HG03354 (cell line): ENCODE data around the gene EDAR.

ENCODE experiments used
- ATAC-seq: cut with Tn5 transposase; IDR thresholded peaks from one replicate; pipeline ENCODE4 v1.9.1; 2021; ENCODE audit warnings: mild to moderate bottlenecking; ENCODE audit not compliant: unreplicated experiment, poor library complexity, severe bottlenecking

EDAR gene

DNA sequence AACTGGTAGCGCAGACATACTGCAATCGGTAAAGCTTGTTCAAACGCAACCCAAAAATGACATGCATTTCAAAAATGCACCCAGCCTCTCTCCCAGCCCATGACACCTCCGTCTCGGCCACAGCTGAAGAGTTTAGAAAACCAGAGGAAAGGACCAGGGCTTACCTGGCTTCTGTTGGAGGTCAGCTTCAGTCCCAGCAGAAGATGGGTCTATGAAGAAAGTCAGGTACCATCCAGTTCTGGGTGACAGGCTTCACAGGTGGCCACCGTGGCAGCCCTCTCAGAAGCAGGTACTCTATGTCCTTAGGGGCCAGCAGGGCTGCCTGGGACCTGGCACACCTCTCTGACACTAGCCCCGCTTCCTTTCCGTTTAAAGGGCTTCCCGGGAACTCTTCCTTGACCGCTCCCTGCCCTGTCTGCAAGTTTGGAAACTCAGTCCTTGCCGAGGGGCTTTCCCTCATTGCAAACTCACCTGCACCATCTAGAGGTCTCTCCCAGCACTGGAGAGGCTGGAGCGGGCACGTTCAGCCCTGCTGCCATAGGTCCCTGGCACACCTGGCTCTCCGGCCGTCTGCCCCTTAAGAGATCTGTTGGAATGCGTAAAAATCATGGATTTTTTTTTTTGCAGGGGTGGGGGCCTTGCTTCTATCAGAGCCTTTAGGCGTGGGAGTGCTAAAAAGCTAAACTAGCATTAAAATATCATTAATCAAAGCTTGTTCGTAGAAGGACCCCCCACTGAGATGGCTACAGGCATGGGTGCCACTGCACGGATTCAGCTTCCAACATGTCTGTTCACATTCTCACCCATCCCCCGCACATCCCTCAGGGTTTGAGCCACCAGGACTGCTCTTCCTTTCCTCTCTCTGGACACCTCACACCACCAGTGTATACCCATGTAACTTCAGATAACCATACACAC is at the start of gene EDAR:
TSS of gene EDAR (minus strand) at position 425 of the 918 bp plus-strand sequence. CDS start 58,206 bp downstream, outside the sequence.
- ATAC-seq: no peak

DNA sequence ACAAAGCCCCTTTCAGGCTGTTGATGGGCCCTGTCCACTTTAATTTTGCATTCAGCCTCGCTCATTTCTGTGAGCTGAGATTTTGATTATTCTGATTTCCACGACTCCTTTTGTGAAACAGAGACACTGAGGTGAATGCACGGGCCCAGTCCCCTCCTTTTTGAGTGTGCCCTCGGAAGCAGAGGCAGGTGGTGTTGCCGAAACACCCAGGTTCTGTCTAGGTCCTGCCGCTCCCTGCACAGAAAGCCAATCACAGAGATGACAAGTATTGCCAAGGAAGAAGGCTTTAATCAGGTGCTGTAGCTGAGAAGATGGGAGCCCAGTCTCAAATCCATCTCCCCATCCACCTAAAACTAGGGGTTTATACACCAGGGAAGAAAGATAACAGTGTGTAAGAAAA is 44.2 kb upstream of the EDAR start:
- ATAC-seq: no peak

DNA sequence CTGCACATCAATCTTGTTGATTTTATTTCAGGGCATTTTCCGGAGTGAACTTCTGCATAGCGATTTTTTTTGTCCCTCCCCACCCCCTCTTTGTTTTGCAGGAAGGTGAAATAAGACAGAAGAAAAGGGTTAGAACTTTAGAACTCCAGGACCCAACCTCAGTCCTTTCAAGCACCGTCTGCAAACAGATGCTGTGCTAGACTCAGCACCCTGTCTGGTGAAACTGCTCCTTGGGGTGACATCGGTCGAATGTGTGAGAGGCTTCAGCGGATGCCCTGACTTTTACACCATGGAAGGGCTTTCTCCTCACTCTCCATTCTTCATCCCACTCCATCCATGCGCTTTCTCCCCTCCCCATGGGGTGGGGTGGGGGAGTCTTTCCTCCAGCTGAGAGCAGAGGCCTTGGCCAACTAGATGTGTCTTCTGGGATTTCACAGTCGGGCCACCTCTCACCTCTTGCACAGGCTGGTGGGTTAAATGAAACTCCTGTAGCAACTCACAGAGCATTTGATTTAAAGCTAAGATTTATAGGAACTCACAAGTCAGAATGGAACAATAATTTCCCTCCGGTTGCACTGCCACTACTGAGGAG is 43.3 kb upstream of the EDAR start:
- ATAC-seq: no peak

DNA sequence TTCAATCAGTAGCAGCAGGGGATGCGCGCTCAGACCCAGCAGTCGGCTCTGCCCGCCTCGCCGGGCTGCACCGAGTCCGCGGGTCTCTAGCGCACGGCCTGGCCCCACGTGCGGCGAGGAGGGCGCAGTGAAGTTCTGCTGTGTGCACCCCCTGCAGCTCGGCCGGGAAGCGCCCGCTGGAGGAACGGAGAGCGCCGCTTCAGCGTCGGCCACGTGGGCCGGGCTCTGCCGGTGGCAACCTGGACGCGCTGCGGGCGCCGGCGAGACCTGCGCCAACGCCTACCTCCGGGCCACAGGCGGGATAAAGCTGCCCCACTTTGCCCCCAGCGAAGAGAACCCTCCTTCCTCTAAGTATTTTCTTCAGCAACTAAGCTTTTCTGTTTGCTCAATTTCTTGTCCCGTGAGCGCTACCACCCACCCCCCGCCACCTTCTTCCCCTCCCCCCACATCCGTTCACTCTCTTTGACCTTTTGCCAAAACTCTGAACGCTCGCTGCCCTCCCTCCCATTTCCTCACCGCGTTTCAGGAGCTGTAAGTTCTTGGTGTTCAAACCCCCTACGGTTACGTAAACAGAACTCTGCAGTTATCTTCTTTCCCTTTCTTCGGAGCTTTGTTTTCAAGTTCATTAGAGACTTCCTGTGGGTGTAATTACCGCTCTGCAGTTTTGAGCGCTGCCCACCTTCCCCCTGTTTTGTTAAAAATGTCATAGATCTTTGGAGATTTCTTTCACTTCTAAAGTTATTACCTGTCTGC is 42.6 kb upstream of the EDAR start:
- peak; percentile 66 for ATAC-seq

DNA sequence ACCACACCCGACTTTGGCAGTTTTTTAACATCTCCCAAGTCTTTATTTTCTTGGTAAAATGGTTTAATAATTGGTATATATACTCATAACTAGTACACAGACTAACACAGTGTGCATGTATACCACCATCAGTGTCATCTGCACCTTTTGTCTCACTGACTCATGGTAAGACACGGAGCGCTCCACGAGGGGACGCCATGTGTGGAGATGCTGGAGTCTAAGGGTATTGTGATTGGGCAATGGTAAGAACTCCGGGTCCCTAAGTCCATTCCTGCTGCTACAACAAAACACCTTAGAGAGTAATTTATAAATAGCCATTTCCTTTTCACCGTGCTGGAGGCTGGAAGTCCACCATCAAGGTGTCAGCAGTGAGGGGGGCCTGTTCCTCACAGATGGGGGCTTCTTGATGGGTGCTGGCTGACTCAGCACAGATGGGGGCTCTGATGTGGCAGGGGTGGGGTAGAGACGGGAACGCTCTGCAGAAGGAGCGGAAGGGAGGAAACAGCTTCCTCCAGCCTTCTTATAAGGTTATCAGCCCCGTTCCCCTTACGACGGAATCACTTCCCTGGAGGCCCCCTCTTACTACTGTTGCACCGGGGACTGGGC is 42.0 kb upstream of the EDAR start:
- ATAC-seq: no peak

DNA sequence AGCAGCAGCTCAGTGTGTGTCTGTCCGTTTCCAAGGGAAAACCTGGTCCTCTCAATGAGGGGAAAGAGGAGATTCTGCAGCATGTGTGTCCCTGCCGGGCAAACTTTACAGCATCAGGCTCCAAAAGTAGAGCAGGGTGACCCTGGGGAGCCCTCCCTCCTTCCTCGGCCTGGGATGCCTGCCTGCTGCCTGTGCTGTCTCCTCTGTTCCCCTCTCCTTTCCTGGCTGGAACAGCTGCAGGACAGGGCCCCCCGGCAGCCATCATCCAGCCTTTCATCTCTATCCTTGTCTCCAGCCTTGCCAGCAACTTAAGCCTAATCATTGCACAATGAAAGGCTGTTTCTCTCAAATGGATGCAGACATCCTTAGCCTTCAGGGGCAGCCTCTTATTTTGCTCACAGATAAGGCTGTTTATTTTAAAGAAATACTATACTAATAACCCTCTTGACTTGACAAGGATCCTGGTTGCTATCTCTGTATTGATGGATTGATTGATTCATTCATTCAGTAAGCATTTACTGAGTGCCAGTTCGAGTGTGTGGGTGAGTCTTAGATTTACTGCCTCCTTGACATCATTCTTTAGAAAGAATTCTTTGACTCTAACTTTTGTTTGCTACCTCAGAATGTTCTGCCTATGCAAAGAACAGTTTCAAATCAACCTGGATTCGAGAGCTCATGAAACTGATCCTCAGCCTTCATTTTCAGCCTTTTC is 40.6 kb upstream of the EDAR start:
- no peak for ATAC-seq

DNA sequence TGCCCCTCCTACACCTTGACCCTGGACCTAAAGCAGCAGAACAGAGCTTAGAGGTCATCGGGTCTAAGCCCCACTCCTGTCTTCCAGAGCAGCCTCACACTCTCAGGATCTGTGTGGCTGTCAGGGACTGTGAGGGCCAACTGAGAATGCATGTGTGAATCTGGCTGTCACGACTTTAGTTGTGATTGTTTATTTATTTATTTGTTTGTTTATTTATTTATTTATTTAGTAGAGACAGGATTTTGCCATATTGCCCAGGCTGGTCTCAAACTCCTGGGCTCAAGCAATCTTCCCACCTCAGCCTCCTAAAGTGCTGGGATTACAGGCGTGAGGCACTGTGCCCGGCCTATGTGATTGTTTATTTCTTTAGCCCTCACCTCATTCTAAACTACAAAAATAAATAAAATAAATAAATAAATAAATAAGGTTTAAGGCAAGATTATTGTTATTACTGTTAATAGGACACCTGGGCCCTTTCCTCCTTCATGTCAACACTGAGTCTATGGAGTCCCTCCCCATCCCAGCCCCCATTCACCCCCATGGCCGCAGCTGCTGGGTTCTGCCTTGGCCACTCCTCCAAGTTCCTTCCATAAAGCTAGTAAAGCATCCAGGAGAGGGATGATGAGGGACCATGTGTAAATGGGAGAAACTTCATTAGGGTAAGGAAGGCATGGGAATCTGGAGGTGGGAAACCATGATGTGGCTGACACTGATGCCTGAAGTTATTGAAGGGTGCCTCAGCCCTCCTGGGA is 39.9 kb upstream of the EDAR start:
- ATAC-seq: no peak

DNA sequence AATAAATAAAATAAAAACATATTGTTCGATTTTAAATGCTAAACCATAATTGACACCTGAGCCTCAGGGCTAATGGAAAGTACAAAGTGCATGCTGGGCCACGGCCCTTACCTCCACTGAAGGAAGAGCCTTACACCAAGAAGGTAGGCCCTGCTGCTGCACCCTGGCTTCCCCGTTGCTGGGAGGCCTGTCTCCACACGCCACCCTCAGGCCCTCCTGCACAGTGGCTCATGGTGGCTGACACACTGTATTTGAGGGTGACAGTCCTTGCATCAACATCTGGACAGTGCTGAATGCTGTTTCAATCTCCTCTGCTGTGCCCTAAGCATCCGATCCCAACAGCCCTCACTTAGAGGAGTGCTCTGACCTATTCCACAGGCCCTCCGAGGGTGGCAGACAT is 39.3 kb upstream of the EDAR start:
- no peak for ATAC-seq

DNA sequence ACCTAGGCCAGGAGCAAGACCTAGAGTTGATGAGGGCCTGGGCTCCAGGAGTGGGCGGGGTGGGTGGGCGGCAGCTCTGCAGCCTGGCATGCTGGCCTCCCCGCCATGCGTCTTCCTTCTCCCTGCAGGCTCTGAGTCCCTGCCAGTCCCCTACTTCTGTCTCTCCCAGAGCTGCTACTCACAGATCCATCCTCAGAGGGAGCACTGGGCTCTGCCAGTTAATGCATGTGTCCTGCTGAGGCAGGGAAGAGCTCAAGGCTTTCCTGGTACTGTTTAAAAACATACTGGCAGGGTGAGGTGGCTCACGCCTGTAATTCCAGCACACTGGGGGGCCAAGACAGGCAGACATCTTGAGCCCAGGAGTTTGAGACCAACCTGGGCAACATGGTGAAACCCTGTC is 38.7 kb upstream of the EDAR start:
- no peak for ATAC-seq

DNA sequence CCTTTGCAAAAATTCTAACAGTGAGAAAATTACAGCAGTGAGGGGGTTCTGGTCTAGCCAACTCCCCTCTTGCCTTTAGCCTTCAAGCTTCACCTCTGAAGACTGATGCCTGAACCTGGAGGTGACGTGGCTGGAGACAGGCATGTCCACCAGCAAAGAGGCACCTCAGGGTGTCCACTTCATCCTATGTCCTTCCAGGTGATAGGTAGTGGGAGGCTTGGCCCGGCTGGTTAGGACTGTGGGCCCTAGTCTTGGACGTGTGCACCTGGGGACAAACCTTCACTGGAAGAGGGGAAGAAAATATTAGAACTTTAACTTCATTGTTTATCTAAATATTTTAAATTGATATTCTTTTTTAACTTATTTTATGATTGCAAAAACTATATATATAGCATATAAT is 35.5 kb upstream of the EDAR start:
- ATAC-seq: no peak

DNA sequence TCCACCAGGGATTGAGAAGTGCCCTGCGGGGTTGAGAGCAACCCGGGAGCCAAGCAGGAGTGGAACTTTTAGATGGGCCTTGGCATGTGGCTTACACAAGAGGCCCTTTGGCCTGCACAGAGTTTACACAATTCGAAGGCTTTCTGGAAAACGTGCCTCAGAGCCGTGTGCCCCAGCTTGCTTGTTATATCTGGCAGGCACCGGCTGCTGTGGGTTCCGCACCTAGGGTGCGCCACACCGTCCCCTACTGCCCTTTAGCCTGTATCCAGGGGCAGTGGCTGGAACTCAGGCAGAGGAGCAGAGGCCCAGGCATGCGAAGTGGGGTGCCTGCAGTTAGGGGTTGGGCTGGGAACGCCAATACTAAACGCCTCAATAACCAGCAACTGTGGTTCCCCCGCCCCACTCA is 32.9 kb upstream of the EDAR start:
- no peak for ATAC-seq

DNA sequence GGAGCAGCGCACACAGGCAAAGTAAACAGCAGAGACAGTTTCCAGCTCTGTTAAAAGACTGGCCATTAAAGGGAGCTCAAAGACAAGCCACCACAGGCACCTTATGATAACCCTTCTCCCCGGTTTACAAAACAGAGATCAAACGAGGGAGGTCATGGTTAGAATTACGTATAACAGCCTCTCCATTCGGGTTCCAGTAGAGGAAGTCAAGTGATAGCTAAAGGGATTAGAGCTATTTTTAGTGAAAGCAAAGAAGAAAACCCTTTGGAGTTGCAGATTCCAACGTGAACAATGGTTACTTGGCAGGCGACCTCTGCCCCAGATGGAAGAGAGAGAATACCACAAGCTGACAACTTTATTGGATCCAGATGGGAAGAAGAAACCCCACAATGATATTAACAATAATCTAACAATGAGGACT is 31.2 kb upstream of the EDAR start:
- no peak for ATAC-seq

DNA sequence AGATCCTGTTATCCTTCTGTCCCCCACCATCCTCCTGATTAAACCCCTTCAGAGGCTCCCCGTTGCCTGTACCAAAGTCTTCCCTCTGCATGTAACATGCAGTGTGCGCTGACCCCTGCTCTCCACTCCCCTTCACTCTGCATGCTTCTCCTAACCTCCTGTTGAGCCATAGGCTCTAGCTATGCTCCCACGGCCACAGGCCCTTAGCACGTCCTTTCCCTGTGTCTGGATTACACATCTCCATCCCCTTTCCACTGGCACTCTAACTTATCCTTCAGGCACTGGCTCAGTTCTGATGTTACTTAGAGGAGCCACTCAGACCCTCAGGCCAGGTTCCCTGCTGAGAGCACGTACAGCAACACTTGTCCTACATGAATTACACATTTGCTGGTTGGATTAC is 29.4 kb upstream of the EDAR start:
- no peak for ATAC-seq

DNA sequence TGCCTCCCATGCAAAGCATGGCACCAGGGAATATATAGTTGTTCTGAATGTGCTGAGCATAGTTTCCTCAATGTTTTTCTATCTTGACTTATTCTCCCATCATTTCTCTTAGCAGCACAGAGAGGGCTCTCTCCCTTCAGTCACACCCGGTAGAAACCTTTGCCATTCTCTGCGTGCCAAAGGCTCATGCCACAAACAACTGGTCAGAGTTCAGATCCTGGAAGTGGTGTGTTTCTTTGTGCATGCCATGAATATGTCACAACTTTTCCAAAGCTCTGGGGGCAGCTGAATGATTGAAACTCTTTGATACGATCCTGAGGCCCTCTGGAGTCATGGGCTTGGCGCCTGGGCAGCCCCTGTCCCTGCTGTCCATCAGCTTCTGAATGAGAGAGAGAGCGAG is 28.0 kb upstream of the EDAR start:
- no peak for ATAC-seq

DNA sequence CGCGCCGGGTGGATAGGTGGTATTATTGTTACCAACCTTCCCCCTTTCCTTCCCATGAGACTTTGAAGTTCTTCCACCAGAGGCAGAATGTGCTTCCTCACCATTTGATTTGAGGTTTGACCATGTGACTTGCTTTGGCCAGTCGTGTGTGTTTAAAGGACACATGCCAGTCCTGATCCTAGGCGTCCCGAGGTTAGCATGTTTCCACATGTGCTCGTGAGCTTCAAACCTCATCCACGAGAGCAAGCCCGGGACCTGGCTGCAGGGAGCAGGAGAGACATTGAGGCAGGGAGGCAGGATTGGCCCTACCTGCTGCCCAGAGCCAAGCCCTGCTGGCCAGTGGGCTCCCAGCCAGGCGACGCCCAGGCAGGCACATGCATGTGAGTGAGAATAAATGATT is 27.4 kb upstream of the EDAR start:
- ATAC-seq: no peak

DNA sequence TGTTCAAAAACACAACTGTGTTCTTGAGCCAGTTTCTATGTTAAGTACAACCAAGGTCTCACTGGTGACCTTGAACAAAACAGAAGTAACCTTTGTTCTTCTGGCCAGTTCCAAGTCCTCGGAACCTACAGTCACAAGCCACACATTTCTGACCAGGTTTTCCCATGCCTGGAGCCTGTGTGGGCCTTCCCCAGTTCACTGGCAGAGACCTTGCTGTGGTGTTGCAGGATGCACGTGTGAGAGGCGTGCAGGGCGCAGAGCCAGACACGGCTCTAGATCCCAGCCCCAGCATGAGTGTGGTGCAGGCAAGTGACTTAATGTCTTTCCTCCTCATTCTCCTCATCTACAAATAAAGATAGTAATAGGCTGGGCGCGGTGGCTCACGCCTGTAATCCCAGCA is 25.5 kb upstream of the EDAR start:
- no peak for ATAC-seq

DNA sequence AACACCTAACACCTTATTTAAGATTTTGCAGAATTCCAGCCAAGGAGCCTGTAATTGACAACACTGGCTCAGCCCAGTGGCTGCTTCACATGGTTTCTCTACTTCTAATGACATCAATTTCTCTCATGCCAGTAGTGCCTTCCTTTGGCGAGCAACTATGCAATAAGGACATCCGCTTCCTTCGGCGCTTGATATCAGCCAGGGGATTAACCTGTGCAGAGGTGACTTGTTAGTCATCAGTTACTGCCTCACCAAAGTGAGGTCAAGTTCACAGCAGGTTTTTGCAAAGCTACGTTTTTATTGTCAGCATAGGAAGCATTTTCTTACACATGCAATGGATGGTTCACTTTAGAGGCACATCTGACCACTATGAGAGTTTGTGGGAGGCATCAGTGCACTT is 24.0 kb upstream of the EDAR start:
- no peak for ATAC-seq

DNA sequence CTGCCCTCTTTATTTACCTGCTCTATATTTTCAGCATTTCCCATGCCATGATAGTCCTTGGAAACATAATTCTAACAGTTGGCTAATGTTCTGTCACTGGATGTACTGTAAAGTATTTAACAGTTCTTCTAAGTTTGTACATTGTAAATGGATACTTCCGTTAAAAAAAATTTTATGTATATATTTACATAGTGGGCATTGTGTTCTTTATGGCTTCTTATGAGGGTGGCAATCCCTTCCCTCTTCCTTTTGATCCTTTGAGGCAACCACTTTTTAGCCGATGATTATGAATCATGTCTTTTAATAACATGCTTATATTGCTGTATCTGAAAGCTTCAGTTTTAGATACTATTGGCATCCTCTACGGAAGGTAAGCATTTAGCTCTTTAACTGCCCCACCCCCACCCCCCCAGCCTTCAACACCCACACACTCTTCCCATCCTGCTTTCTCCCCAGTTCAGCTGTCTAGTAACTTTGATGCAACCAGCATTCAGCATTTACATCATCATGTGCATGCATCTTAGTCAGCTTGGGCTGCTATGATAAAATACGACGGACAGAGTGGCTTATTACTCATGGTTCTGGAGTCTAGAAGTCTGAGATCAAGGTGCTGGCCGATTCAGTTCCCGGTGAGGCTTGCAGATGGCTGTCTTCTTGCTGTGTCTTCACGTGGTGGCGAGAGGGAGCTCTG is 21.0 kb upstream of the EDAR start:
- no peak for ATAC-seq
